Measurements from ENCODE around the gene CASTOR1.

The CASTOR1 gene

DNA sequence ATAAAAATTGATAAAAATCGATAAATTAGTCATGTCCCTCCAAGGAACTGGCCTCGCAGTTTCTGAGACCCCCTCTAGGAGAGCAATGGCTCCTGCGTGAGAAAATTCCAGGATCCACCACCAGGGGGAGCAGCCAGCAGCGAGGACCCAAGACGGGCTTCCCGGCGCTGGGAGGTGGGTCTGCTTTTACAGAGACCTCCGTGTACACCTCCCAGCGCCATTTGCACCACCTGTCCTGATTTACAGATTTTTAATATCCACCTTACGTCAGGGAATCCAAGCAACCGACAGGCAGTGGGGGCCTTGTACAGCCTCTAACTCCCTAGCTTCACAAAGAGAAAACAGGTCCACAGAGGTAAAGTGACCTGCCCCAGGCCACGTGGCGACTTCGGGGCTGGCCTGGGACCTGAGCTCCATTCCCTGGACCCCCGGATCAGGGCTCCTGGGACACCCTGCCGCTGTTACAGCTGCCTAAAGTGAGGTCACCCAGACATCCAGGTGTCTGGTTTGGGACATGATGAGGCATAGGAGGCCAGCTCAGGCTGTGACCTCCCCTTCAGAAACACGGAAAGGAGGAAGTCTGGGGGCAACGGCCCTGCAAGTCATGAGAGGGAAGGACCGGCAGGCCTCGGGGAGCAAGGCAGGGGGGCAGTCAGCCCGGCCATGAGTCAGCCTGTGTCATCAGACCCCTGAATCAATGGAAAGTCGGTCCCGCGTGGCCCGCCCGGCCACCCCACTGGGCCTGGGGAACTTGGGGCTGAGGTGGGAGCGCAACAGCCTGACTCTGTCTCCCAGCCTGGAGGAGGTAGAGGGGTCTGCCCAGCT lies 26.2 kb downstream of the CASTOR1 start:
- no peak for DNase-seq (ENCODE audit: low read depth)

DNA sequence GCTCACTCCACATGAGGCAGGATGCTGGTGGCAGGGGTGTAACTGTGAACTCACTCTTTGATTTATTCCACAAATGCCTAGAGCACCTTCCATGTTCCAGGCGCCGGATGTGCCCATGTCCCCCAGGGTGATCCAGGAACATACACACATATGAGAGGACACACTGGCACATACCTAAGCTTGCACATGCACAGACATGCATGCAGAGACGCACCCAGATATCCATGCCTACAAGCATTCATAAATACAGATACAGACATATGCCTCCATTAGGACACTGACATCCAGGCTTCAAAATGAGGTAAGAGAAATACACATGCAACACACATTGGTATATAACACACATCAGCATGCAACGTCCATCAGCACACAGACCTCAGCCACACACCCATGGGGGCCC lies 27.2 kb downstream of the CASTOR1 start:
- DNase-seq (ENCODE audit: low read depth), result no peak

DNA sequence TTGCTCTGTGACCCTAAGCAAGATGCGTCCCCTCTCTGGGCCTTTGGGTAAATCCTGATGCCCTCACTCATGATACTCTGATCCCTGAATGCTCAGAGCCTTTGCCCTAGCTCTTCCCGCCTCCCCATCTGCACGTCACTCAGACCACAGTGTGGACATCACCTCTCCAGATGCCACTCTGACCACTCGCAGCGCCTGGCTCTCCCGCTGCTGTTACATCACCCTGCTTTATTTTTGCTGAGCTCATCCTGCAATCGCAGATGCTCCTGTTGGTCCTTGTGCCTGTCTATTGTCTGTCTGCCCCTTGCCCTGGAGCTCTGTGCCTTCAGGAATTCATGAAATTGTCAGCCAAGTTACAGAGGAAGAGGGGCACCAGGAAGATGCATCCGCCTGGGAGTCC lies 28.2 kb downstream of the CASTOR1 start:
- no peak for DNase-seq (ENCODE audit: low read depth)

DNA sequence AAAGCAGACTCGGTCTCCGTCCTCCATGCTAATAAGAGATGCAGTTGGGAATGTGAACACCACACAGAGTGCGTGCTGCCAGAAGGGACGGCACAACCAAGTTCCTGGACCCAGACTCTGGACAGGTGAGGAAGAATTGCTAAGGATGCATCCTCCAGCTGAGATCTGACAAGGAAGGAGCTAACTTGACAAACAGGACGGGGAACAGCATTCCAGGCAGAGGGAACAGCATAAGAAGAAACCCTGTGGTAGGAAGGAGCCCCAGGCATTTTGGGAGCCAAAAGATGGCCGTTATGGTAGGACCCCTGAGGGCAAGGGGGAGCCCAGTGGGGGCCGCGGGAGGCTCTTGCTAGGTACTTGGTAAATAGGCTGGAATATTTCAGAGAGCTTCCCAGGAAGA lies 28.6 kb downstream of the CASTOR1 start:
- no peak for DNase-seq (ENCODE audit: low read depth)

DNA sequence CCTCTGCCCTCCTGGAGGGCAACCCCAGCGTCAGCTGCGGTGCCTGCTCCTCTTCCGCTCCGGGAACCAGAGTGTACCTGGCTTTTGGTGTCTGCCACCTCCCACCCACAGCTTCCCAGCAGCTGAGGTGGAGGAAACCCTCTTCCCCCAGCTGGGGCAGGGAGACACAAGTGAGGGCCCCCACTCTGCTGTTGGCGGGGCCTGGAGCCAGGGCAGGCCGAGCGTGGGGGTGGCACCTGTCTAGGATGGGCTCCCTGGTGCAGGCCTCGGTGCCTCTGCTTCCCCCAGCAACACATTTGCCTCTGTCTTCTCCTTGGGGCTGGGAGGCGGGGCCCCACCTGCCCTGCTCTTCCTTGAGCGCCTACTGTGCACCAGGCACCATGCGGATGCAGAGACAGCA lies 29.0 kb downstream of the CASTOR1 start:
- no peak for DNase-seq (ENCODE audit: low read depth)

DNA sequence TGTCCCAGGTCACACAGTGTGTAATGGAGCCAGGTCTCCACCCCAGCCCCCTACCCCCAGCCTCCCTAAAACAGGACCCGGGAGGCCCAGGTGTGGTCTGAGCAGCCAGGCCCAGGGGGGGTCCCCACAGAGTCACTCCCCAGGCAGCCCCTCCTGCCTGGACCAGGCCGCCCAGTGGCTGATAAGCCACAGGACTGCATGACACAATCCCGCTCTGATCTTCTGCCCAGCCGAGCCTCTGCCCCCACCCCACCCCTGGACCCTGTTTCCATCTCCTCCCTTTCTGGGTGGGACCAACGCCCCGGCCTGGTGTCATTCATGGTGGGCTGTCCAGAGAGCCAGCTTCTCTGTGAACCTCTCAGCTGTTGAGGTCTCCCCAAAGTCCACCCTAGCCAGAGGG lies 35.0 kb downstream of the CASTOR1 start:
- no peak for DNase-seq (ENCODE audit: low read depth)

DNA sequence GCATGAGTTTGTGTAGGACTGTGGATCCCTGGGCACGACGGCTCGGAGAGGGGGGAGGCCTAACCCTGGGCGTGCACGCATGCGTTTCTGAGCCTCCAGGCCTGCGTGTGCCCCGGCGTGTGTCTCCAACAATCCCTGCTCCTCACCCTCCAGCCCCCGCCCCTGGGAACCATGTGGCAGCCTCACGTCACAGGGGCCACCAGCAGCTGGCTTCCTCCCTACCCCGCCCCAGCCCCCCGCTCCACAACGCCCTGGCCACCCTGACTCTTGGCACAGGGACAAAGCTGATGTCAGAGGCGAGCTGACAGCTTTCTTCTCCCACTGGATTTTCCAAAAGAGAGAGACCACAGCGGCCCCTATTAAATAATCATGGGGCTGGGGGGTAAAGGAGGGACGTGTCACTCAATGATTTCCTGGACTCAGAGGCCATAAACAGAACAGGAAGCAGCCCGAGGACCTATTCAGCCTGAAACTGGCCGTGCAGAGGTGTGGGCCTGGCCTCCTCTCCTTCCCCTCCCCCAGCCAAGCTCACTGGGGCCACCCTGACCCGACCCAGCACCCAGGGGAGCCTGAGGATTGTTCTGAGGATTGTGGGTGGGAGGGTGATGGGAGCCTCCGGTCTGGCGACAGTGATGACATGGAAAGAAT lies 36.0 kb downstream of the CASTOR1 start:
- DNase-seq (ENCODE audit: low read depth), result no peak

DNA sequence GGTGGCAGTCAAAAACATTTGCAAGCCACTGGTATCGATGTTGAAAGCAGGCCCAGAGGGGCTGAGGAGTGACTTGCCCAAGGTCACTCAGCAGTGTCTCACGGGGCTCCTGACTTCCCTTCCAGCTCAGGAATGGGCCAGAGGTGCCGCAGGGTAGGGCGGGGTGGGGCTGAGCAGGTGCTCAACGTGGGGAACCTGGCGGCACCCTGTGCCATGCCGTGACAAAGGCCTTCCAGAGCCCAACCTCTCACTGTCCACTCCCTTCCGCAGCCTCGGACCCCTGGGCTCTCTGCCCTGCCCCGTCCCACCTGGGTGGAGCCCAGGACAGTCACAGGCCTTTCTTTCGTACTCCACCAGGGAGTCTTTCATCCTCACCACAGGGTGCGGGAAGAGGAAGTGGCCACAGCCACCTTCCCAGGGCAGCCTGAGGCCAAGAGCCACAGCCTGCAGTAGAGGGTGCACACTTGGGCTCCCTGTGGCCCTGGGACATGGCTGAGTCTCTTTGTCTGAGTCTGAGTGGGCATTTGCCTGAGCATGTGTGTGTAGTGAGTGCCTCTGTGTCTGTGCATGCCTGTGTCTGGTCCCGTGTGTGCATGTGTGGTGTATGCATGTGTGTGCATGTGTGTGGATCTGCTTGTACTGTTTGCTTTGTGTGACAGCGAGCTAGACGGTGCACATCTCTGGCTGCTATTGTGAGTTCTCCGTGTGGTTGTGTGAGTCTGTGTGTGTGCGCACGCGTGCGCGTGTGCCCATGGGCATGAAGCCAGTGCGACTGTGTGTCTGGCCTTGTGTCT lies 36.7 kb downstream of the CASTOR1 start:
- no peak for DNase-seq (ENCODE audit: low read depth)

DNA sequence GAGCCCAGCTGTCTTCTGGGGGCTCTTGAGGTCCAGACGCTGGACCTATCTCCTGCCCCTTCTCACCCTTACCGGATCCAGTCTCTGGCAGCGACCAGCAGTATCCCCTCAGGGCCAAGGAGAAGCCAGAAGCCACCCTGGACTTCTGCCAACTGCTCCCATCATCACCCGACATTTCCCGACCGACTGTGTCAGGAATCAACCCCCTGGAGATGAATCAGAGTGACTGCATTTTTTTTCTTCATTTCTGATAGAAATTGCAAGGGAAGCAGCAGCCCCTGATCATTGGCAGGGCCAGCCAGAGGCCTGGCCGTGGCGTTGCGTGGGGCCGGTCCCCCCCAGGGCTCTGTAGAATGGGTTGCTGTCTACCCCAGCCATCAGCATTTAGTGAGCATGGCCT lies 37.6 kb downstream of the CASTOR1 start:
- DNase-seq (ENCODE audit: low read depth), result peak; percentile 55

DNA sequence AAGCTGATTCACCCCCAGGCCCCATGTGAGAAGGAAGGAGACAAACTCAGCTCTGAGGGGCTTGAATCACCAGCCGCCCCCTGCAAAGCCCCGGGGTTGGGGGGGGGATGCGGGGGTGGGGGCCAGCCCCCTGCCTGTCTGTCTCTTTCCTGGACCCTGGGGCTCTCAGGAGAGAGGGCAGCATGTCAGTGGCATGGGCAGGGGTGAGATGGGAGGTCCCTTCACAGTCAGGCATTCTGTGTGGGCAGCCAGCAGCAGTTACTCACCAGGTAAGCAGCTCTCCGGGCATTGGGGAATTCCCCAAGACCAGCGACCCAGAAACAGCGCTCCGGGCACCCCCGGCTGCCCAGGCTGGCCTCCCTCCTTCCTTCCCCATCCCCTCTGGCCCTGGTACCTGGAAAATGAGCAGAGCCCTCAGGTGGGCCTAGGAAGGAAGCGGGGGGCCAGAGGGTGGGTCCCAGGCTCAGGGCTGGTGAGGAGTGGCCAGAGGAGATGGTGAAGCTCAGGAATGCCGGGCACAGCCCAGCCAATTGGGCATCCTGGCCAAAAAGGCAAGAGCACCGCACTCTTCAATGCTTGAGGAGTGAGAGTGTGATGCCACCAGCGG lies 38.5 kb downstream of the CASTOR1 start:
- peak; percentile 77 for DNase-seq (ENCODE audit: low read depth)

DNA sequence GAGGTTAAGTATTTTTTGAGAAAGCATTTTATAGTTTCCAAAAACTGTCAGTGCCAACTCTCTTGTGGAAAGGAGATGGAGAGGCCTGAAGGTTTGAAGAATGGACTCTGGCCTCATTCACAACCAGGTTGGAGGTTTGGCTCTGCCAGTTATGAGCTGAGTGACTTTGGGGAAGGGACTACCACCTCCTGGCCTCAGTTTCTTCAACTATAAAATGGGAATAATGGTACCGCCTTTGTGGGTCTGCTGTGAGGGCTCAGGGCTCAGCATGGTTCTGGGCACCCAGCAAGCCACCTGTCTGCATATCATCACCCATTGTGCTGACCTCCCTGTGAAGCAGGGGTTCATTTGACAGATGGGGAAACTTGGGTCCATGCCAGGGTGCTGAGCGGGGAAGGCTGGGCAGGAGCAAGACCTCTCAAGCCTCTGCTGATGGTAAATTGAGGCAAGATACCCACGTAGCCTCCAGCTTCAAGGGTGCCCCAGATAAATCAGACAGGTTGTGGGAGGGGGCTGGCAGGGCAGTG lies 39.2 kb downstream of the CASTOR1 start:
- DNase-seq (ENCODE audit: low read depth), result no peak

DNA sequence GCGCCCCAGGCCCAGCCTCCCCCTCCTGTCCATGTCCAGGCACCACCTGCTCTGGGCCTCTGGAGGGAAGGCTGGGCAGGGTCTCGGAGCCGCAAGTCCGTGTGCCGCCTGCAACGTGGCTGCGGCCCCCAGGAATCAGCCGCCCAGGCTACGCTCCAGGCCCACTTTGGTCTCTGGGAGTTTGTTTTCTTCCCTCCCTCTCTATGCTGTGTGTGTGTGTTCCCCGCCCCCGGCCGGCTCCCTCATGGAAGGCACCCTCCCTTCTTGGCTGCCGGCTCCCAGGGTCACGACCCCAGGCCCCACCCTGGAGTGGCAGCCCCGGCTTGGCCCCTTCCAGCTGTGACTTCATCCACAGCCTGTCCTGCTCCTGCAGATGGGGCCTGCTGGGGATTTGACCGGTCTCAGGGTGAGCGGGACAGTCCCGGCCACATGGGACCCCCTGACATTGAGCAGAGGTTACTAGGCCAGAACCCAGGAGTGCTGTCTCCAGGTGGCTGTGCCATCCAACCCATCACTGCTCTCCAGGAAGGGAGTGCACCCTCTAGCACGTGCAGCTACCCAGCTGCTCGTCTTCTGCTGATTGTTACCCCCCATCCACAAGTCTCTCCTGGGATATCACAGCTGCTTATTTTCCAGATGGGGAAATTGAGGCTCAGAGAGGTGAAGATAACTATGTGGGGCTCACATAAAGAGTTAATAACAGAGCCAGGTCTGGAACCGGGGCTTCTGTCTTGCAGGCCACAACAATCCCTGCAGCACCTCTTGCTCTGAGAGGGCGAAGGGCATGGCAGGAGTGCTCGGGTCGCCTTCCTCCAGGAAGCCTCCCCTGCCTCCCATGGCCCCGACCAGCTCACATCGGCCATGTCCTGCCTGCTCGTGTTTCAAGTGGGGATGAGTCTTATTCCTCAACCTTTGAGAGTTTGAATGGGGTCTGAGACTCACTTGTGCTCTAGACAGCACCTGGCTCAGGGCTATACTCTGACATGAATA lies 40.0 kb downstream of the CASTOR1 start:
- DNase-seq (ENCODE audit: low read depth), result no peak

DNA sequence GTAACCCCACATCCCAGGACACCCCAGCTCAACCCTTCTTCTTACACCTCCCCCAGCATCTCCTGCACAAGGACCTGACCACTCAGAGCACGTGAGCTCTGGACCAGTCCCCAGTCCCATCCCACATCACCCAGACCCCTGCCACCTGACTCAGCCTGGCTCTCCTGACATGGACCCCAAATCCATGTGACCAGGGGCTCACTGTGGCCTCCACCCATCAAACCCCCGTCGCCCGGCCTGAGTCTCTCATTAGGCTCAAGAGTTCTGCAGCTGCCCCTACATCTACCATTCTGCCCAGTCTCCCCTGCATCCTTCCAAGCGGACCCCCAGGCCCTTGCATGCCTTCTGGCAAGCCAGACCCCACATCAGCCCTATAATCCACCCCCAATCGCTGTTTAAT lies 40.8 kb downstream of the CASTOR1 start:
- DNase-seq (ENCODE audit: low read depth), result no peak

DNA sequence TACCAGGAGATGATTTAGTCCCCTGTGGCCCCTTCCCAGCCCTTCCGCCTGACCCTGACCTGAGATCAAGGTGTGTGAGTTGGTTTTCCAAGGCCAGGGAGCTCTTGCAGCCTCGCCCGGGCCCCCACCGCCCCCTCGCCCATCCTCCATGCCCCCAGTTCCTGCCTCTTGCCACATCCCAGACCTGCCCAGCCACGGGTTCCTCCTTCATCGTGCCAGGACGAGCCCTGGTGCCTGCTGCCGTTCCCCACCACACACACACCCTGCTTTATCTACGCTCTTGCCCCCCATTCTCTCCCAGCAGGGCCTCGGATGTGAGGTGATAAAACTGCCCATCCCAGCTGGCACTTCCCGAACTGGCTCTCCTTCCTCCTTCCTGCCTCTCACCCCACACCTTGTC lies 41.3 kb downstream of the CASTOR1 start:
- no peak for DNase-seq (ENCODE audit: low read depth)

DNA sequence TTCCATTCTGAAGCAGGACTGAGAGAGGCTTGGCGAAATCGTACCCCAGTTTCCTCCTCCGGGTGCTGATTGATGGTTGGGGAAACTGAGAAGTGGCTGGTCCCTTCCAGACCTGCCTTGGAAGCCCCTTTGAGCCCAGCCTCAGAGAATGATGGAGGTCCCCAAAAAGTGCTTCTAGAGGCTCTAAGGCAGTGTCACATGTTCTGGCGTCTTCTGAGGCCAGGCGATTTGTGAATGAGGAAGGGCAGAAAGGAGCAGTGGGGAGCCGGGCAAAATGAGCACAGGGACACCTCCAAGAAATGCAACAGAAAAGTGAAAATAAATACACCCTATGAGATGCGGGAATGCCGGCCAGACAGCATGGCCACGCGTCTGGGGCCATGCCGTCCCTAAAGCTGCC lies 41.7 kb downstream of the CASTOR1 start:
- no peak for DNase-seq (ENCODE audit: low read depth)

DNA sequence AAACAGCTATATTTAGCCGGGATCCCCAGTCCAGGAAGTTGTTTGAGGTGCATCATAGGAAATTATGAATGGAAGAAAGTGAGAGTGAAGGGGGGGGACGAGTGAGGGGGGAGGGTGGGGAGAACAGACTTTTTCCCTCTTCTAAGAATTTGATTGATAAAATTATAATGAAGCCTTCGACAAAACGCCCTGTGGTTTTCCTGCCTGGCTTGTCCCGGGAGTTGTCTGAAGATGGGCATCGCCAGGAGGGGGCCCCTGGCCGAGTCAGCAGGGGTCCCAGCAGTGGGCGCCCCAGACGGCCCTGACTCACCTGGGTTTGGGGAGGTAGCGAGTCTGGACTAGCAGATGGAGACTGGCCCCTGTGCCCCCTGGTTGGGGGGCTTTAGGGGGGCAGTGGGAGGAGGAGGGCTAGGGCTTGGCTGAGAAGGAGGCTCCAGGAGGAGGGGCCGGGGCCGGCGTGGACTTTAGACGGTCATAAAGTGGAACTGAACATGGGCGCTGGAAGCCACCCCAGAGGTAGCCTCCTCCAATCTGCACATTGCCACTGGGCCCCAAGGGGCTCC lies 42.4 kb downstream of the CASTOR1 start:
- no peak for DNase-seq (ENCODE audit: low read depth)

DNA sequence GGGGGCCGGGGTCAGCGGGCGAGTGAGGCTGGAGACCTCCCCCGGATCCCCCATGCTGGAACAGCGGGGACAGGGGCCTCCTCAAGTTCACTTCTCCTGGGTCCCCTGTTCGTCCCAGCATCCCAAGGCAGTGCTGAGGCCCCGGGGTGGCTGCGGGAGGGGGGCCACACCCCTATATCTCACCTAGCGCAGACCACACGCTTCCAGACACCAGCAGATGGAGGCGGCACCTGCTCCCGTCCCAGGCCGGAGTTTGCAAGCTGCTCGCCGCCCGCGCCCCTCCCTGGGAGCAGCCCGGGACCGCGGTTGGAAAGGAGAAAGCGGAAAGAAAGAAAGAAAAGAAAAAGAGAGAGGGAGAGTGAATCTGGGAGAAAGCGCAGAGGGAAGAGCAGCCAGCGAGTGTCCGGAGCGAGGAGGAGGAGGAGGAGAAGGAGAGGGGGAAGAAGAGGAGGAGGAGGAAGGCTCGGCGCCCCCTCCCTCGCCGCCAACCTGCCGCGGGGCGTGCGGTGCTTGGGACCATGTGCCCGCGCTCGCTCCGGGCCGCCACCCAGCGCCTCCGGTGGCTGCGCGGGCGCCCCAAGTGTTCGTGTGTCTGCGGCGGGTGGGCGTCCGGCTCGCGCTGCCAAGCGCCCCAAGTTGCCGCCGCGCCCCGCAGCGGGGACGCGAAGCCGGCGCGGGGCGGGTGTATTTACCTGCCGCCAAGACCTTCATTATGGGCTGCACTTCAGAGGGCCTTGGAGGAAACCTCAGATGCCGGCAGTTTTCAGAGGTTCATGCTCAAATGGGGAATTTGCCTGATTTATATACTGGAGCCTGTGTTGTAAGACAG lies 43.1 kb downstream of the CASTOR1 start, which contains the start of gene LIF:
LIF (minus strand) TSS at position 775 of the 829 bp plus-strand sequence; CDS start at position 711, 64 bp downstream.
- DNase-seq (ENCODE audit: low read depth), result peak; percentile 86

DNA sequence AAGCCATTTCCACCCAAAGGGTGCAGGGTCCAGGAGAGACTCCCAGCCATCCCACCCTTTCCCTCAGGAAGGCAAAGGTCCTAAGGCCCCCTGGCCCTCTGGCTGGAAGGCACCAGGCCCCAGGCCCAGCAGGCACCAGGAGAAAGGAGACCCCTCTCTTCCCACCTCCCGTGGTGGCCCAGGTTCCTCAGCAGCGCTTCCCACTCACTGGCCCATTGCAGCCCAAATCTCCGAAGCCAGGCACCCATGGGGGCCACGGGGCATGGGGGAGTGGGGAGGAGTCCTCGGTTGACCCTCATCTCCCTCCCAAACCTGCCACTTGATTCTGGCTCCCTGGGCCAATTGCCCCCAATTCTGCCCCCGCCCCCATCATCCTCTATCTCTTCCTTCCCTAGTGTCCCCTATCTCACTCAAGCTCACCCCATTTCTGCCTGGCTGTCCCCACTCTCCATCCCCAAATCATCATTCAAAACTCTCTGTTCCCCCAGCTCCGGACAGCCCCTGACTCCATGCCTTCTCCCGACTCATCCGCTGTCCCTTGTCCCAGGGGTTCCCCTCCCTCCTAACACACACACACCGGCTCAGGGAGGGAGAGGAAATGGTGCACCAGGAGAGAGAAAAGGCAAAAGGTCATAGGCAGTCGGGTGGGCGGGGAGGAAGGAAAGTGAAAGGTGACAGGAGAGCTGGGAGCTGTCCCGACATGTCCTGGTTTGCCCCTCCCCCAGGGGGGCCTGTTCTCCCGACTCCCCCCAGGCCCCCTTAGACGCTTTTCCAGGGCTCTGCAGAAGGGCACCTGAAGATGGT lies 43.9 kb downstream of the CASTOR1 start:
- DNase-seq (ENCODE audit: low read depth), result no peak

DNA sequence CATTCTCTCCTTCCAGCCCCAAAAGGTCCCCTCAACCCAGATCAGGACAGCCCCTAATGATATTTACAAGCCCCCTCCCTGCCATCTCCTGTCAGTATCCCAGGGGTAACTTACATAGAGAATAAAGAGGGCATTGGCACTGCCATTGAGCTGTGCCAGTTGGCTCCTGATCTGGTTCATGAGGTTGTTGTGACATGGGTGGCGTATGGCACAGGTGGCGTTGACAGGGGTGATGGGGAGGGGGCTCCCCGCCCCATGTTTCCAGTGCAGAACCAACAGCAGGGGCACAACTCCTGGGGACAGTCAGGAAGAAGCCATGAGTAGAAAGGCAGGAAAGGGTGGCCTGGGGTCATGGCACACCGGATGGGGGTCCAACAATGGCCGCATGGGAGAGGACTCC lies 44.7 kb downstream of the CASTOR1 start:
- DNase-seq (ENCODE audit: low read depth), result no peak
